Loucy (cell line): ENCODE results near the gene PATL2.
A peak's percentile ranks its signal among the peaks of the same experiment; 100 is the strongest.

Experiments
- H2AFZ ChIP-seq: fragments of 200-600 bp; sonication (generic); 2 replicates; pipeline ENCODE4 v1.6.0; 2016; ENCODE audit warnings: antibody characterized with exemption, mild to moderate bottlenecking, low read length, moderate library complexity
- H3F3A ChIP-seq: fragments of 200-600 bp; 2 replicates; pipeline ENCODE4 v1.6.0; 2016; ENCODE audit warnings: antibody characterized with exemption, low read depth, mild to moderate bottlenecking
- H3K27me3 ChIP-seq: fragments of 200-600 bp; sonication (generic); 2 replicates; pipeline ENCODE4 v1.6.1; 2014; ENCODE audit warnings: low read length, mild to moderate bottlenecking; ENCODE audit not compliant: insufficient read depth, poor library complexity, severe bottlenecking
- H3K36me3 ChIP-seq: fragments of 200-600 bp; sonication (generic); 2 replicates; pipeline ENCODE4 v1.6.1; 2016; ENCODE audit warnings: low read length; ENCODE audit not compliant: insufficient read depth
- H3K4me1 ChIP-seq: fragments of 200-600 bp; sonication (generic); 2 replicates; pipeline ENCODE4 v1.5.1; 2014; ENCODE audit warnings: low read length, mild to moderate bottlenecking; ENCODE audit not compliant: insufficient read depth, poor library complexity, severe bottlenecking
- H3K4me2 ChIP-seq: fragments of 200-600 bp; sonication (generic); 2 replicates; pipeline ENCODE4 v1.6.0; 2014; ENCODE audit warnings: antibody characterized with exemption, low read length, low read depth, mild to moderate bottlenecking; ENCODE audit not compliant: poor library complexity, severe bottlenecking
- H3K4me3 ChIP-seq: fragments of 200-600 bp; sonication (generic); 2 replicates; pipeline ENCODE4 v1.5.1; 2014; ENCODE audit warnings: low read length, mild to moderate bottlenecking, mixed read lengths; ENCODE audit not compliant: poor library complexity, severe bottlenecking
- H3K79me2 ChIP-seq: fragments of 200-600 bp; sonication (generic); 2 replicates; pipeline ENCODE4 v1.6.1; 2014; ENCODE audit warnings: low read length; ENCODE audit not compliant: insufficient read depth
- H3K9ac ChIP-seq: fragments of 200-600 bp; sonication (generic); 2 replicates; pipeline ENCODE4 v1.6.0; 2014; ENCODE audit warnings: mild to moderate bottlenecking, low read depth, low read length, moderate library complexity; ENCODE audit not compliant: poor library complexity, severe bottlenecking
- H3K9me2 ChIP-seq: fragments of 200-600 bp; sonication (generic); replicated peaks from 2 replicates; pipeline ENCODE4 v1.6.1; 2016; ENCODE audit warnings: low read depth, low read length, mixed read lengths
- H3K9me3 ChIP-seq: fragments of 200-600 bp; sonication (generic); 2 replicates; pipeline ENCODE4 v1.6.1; 2014; ENCODE audit warnings: mild to moderate bottlenecking, antibody characterized with exemption, low read length, low read depth; ENCODE audit not compliant: insufficient read depth
- H4K20me1 ChIP-seq: fragments of 200-600 bp; sonication (generic); 2 replicates; pipeline ENCODE4 v1.6.0; 2014; ENCODE audit warnings: antibody characterized with exemption, low read length, mild to moderate bottlenecking; ENCODE audit not compliant: insufficient read depth, poor library complexity, severe bottlenecking
- CTCF ChIP-seq: fragments of 200-600 bp; sonication (generic); conservative IDR thresholded peaks from 2 replicates; pipeline ENCODE4 v1.5.1; 2014; ENCODE audit warnings: mild to moderate bottlenecking, antibody characterized with exemption, low read length
- EZH2phosphoT487 ChIP-seq: fragments of 200-600 bp; IDR thresholded peaks from 2 replicates; pipeline ENCODE4 v1.6.1; 2018; ENCODE audit warnings: antibody characterized with exemption, mild to moderate bottlenecking, moderate library complexity, borderline replicate concordance

PATL2 gene

GRCh38 chr15:44668921-44669320 lies 42.2 kb downstream of the PATL2 start:
- TF ChIP-seq EZH2phosphoT487, result no peak
- no peak for TF ChIP-seq CTCF
- no peaks in the 10 kb centered on the region for H3F3A ChIP-seq
- H3K9me2 ChIP-seq, result no peaks in the 10 kb centered on the region
- no peak overlapping the region for H3K4me2 ChIP-seq
- peaks cover 17% of the 10 kb centered on the region for H3K4me1 ChIP-seq
- no peaks in the 10 kb centered on the region for H3K9me3 ChIP-seq
- no peaks in the 10 kb centered on the region for H3K27me3 ChIP-seq
- H2AFZ ChIP-seq, result peak overlapping the region; percentile 67
- no peak overlapping the region for H3K4me3 ChIP-seq
- no peaks in the 10 kb centered on the region for H3K36me3 ChIP-seq
- H3K9ac ChIP-seq, result peak overlapping the region; percentile 16
- no peaks in the 10 kb centered on the region for H4K20me1 ChIP-seq
- no peaks in the 10 kb centered on the region for H3K79me2 ChIP-seq

GRCh38 chr15:44667039-44667360 lies 44.1 kb downstream of the PATL2 start:
- TF ChIP-seq EZH2phosphoT487 (no peak), CTCF (no peak)
- H3K9me3 ChIP-seq, result no peaks in the 10 kb centered on the region
- H3K36me3 ChIP-seq, result no peaks in the 10 kb centered on the region
- H3K4me3 ChIP-seq, result no peak overlapping the region
- peaks cover 2% of the 10 kb centered on the region for H4K20me1 ChIP-seq
- H3K79me2 ChIP-seq, result peaks cover 9% of the 10 kb centered on the region
- H3K9me2 ChIP-seq, result no peaks in the 10 kb centered on the region
- H3K4me1 ChIP-seq, result peaks cover 20% of the 10 kb centered on the region
- H3K9ac ChIP-seq, result peak overlapping the region; percentile 15
- H3K27me3 ChIP-seq, result no peaks in the 10 kb centered on the region
- H3K4me2 ChIP-seq, result no peak overlapping the region
- no peak overlapping the region for H2AFZ ChIP-seq
- H3F3A ChIP-seq, result no peaks in the 10 kb centered on the region

GRCh38 chr15:44666210-44667038 lies 44.7 kb downstream of the PATL2 start:
- Histone ChIP-seq H3K9me3 (no peaks in the 10 kb centered on the region), H3K4me3 (no peak overlapping the region), H4K20me1 (peaks cover 6% of the 10 kb centered on the region), H2AFZ (no peak overlapping the region), H3K36me3 (no peaks in the 10 kb centered on the region), H3K9me2 (no peaks in the 10 kb centered on the region), H3F3A (no peaks in the 10 kb centered on the region), H3K79me2 (peaks cover 15% of the 10 kb centered on the region), H3K9ac (peak overlapping the region; percentile 15), H3K27me3 (no peaks in the 10 kb centered on the region), H3K4me1 (peaks cover 25% of the 10 kb centered on the region), H3K4me2 (no peak overlapping the region)
- TF ChIP-seq CTCF, result no peak
- no peak for TF ChIP-seq EZH2phosphoT487
